ENCODE measurements around the gene SEC14L3.

SEC14L3 gene

DNA sequence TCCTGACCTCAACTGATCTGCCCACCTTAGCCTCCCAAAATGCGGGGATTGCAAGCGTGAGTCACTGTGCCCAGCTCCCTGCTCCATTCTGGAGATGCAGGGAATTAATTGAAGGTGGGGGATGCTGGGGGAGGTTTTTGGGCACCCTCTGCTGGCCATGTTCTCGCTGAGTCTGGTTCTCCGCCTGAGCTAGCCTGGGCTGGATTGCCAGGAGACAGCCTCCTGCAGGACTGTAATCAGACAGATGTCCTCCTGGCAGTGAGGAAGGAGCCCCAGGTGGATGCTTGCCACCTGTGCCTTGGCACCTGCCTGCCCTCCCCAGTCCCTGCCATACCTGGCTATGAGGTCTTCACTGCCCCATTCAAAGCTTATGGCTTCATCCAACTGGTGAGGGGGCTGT, 40.9 kb downstream of the SEC14L3 start:
- TF ChIP-seq CSDC2 (CRISPR knock-in tag; IDR thresholded peaks at IDR 0.05) (no peak), SNAI2 (CRISPR knock-in tag; IDR thresholded peaks at IDR 0.05) (no peak), ZC3H10 (CRISPR knock-in tag; IDR thresholded peaks at IDR 0.05) (no peak), ZNF70 (CRISPR knock-in tag; IDR thresholded peaks at IDR 0.05) (no peak), PPARA (CRISPR knock-in tag; IDR thresholded peaks at IDR 0.05; ENCODE audit: borderline replicate concordance) (no peak), TOX (CRISPR knock-in tag; IDR thresholded peaks at IDR 0.05; ENCODE audit: borderline replicate concordance) (no peak), GLIS3 (CRISPR knock-in tag; IDR thresholded peaks at IDR 0.05) (no peak), ZNF8 (CRISPR knock-in tag; IDR thresholded peaks at IDR 0.05) (no peak), ESRRG (CRISPR knock-in tag; IDR thresholded peaks at IDR 0.05) (no peak), ZFP3 (CRISPR knock-in tag; IDR thresholded peaks at IDR 0.05) (no peak), RARB (CRISPR knock-in tag; IDR thresholded peaks at IDR 0.05) (no peak), ZNF565 (CRISPR knock-in tag; conservative IDR thresholded peaks at IDR 0.05; ENCODE audit: low read depth) (no peak), ARNTL (CRISPR knock-in tag; IDR thresholded peaks at IDR 0.05; ENCODE audit: borderline replicate concordance, low read depth) (no peak), TCF4 (CRISPR knock-in tag; IDR thresholded peaks at IDR 0.05; ENCODE audit: borderline replicate concordance) (no peak)
- TF ChIP-seq, protein P1, sequence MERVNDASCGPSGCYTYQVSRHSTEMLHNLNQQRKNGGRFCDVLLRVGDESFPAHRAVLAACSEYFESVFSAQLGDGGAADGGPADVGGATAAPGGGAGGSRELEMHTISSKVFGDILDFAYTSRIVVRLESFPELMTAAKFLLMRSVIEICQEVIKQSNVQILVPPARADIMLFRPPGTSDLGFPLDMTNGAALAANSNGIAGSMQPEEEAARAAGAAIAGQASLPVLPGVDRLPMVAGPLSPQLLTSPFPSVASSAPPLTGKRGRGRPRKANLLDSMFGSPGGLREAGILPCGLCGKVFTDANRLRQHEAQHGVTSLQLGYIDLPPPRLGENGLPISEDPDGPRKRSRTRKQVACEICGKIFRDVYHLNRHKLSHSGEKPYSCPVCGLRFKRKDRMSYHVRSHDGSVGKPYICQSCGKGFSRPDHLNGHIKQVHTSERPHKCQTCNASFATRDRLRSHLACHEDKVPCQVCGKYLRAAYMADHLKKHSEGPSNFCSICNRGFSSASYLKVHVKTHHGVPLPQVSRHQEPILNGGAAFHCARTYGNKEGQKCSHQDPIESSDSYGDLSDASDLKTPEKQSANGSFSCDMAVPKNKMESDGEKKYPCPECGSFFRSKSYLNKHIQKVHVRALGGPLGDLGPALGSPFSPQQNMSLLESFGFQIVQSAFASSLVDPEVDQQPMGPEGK (CRISPR knock-in tag; IDR thresholded peaks at IDR 0.05; ENCODE audit: borderline replicate concordance) = no peak
- TF ChIP-seq, protein P2, sequence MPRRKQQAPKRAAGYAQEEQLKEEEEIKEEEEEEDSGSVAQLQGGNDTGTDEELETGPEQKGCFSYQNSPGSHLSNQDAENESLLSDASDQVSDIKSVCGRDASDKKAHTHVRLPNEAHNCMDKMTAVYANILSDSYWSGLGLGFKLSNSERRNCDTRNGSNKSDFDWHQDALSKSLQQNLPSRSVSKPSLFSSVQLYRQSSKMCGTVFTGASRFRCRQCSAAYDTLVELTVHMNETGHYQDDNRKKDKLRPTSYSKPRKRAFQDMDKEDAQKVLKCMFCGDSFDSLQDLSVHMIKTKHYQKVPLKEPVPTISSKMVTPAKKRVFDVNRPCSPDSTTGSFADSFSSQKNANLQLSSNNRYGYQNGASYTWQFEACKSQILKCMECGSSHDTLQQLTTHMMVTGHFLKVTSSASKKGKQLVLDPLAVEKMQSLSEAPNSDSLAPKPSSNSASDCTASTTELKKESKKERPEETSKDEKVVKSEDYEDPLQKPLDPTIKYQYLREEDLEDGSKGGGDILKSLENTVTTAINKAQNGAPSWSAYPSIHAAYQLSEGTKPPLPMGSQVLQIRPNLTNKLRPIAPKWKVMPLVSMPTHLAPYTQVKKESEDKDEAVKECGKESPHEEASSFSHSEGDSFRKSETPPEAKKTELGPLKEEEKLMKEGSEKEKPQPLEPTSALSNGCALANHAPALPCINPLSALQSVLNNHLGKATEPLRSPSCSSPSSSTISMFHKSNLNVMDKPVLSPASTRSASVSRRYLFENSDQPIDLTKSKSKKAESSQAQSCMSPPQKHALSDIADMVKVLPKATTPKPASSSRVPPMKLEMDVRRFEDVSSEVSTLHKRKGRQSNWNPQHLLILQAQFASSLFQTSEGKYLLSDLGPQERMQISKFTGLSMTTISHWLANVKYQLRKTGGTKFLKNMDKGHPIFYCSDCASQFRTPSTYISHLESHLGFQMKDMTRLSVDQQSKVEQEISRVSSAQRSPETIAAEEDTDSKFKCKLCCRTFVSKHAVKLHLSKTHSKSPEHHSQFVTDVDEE (CRISPR knock-in tag; IDR thresholded peaks at IDR 0.05) = no peak
- TF ChIP-seq, protein P3, sequence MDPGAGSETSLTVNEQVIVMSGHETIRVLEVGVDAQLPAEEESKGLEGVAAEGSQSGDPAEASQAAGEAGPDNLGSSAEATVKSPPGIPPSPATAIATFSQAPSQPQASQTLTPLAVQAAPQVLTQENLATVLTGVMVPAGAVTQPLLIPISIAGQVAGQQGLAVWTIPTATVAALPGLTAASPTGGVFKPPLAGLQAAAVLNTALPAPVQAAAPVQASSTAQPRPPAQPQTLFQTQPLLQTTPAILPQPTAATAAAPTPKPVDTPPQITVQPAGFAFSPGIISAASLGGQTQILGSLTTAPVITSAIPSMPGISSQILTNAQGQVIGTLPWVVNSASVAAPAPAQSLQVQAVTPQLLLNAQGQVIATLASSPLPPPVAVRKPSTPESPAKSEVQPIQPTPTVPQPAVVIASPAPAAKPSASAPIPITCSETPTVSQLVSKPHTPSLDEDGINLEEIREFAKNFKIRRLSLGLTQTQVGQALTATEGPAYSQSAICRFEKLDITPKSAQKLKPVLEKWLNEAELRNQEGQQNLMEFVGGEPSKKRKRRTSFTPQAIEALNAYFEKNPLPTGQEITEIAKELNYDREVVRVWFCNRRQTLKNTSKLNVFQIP (CRISPR knock-in tag; IDR thresholded peaks at IDR 0.05; ENCODE audit: borderline replicate concordance, low read depth) = no peak

DNA sequence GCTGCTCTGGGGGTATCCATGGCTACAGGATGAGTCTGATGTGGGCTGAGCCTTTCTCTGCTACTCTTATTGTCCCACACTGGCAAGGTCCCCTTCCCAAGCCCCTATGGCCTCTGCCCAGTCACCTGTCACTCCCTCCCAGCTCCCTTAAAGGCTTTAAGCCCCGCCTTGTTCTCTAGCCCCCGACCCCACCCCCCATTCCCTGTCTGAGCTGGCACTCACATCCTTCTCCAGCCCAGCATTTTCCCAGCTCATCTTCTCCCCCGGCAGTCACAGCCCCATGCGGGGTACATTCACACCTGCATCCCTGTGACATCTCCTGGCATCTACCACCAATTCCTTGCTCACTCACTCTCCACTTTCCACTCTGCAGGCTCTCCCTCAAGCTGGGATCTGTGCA, 41.9 kb downstream of the SEC14L3 start:
- TF ChIP-seq, protein P4, sequence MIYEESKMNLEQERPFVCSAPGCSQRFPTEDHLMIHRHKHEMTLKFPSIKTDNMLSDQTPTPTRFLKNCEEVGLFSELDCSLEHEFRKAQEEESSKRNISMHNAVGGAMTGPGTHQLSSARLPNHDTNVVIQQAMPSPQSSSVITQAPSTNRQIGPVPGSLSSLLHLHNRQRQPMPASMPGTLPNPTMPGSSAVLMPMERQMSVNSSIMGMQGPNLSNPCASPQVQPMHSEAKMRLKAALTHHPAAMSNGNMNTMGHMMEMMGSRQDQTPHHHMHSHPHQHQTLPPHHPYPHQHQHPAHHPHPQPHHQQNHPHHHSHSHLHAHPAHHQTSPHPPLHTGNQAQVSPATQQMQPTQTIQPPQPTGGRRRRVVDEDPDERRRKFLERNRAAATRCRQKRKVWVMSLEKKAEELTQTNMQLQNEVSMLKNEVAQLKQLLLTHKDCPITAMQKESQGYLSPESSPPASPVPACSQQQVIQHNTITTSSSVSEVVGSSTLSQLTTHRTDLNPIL (CRISPR knock-in tag; IDR thresholded peaks at IDR 0.05; ENCODE audit: low read depth) = no peak
- no peak for TF ChIP-seq SNAI2 (CRISPR knock-in tag; IDR thresholded peaks at IDR 0.05)
- TF ChIP-seq, protein P3 (CRISPR knock-in tag; IDR thresholded peaks at IDR 0.05; ENCODE audit: borderline replicate concordance, low read depth) = no peak
- no peak for TF ChIP-seq TCF4 (CRISPR knock-in tag; IDR thresholded peaks at IDR 0.05; ENCODE audit: borderline replicate concordance)
- TF ChIP-seq ARNTL (CRISPR knock-in tag; IDR thresholded peaks at IDR 0.05; ENCODE audit: borderline replicate concordance, low read depth) = no peak
- TF ChIP-seq, protein P2 (CRISPR knock-in tag; IDR thresholded peaks at IDR 0.05) = no peak
- no peak for TF ChIP-seq BACH2 (CRISPR knock-in tag; IDR thresholded peaks at IDR 0.05; ENCODE audit: borderline replicate concordance)
- TF ChIP-seq TOX (CRISPR knock-in tag; IDR thresholded peaks at IDR 0.05; ENCODE audit: borderline replicate concordance) = no peak
- TF ChIP-seq, protein P1 (CRISPR knock-in tag; IDR thresholded peaks at IDR 0.05; ENCODE audit: borderline replicate concordance) = no peak
- TF ChIP-seq CSDC2 (CRISPR knock-in tag; IDR thresholded peaks at IDR 0.05) = no peak
- TF ChIP-seq PPARA (CRISPR knock-in tag; IDR thresholded peaks at IDR 0.05; ENCODE audit: borderline replicate concordance) = no peak
- no peak for TF ChIP-seq ZNF70 (CRISPR knock-in tag; IDR thresholded peaks at IDR 0.05)
- no peak for TF ChIP-seq ZNF565 (CRISPR knock-in tag; conservative IDR thresholded peaks at IDR 0.05; ENCODE audit: low read depth)
- TF ChIP-seq ZNF8 (CRISPR knock-in tag; IDR thresholded peaks at IDR 0.05) = no peak
- TF ChIP-seq OSR1 (CRISPR knock-in tag; IDR thresholded peaks at IDR 0.05) = no peak
- TF ChIP-seq RARB (CRISPR knock-in tag; IDR thresholded peaks at IDR 0.05) = no peak
- TF ChIP-seq ZFP30 (CRISPR knock-in tag; IDR thresholded peaks at IDR 0.05) = no peak
- no peak for TF ChIP-seq ESRRG (CRISPR knock-in tag; IDR thresholded peaks at IDR 0.05)
- no peak for ATAC-seq

More for the DNA sequence above, 40.9 kb downstream of the SEC14L3 start:
- ATAC-seq = no peak

All from SK-N-SH treated with all-trans-retinoic acid at 6 μM for 48 hours (cell line).